SKM-1 (cell line): ENCODE measurements around the gene CSNK1A1.
"Not testable (repeated sequence)": the region's sequence is repeated elsewhere in the genome, so short reads cannot be mapped to it uniquely, and the experiment has no call there.

Source experiments
- DNase-seq: peaks from one replicate; lab custom pipeline; 2025; ENCODE audit not compliant: unreplicated experiment; lab: John Stamatoyannopoulos, UW

CSNK1A1 gene

GRCh38 chr5:149572576-149573231, 21.5 kb upstream of the CSNK1A1 start:
- no peak for DNase-seq

- no peak for DNase-seq
These were observed 20.9 kb upstream of the CSNK1A1 start for GRCh38 chr5:149572170-149572569.

GRCh38 chr5:149567226-149567625, 16.0 kb upstream of the CSNK1A1 start:
- DNase-seq, result no peak

- DNase-seq, result peak; percentile 67
These were observed 13.4 kb upstream of the CSNK1A1 start for GRCh38 chr5:149564542-149565140.

GRCh38 chr5:149563466-149563865, 12.2 kb upstream of the CSNK1A1 start:
- DNase-seq, result no peak

GRCh38 chr5:149561848-149562247, 10.6 kb upstream of the CSNK1A1 start:
- no peak for DNase-seq

- no peak for DNase-seq
These were observed 8.5 kb upstream of the CSNK1A1 start for GRCh38 chr5:149559706-149560105.

GRCh38 chr5:149552553-149553160, 1.4 kb upstream of the CSNK1A1 start:
- no peak for DNase-seq

GRCh38 chr5:149552038-149552494, 827 bp upstream of the CSNK1A1 start:
- DNase-seq, result no peak

GRCh38 chr5:149550594-149551226, 529 bp downstream of the CSNK1A1 start:
- no peak for DNase-seq

- DNase-seq, result peak; percentile 66
These were observed 1.0 kb downstream of the CSNK1A1 start for GRCh38 chr5:149550268-149550583.

GRCh38 chr5:149549461-149550267, 1.6 kb downstream of the CSNK1A1 start:
- no peak for DNase-seq

- no peak for DNase-seq
These were observed 4.3 kb downstream of the CSNK1A1 start for GRCh38 chr5:149546974-149547373.

GRCh38 chr5:149545327-149545726, 5.9 kb downstream of the CSNK1A1 start:
- no peak for DNase-seq

GRCh38 chr5:149544028-149544420, 7.2 kb downstream of the CSNK1A1 start:
- DNase-seq, result no peak

GRCh38 chr5:149543361-149544027, 7.7 kb downstream of the CSNK1A1 start:
- no peak for DNase-seq

GRCh38 chr5:149541893-149542292, 9.3 kb downstream of the CSNK1A1 start:
- no peak for DNase-seq

GRCh38 chr5:149540089-149540488, 11.2 kb downstream of the CSNK1A1 start:
- no peak for DNase-seq

- DNase-seq, result no peak
These were observed 13.8 kb downstream of the CSNK1A1 start for GRCh38 chr5:149537374-149537975.

- not testable (repeated sequence) for DNase-seq
These were observed 15.5 kb downstream of the CSNK1A1 start for GRCh38 chr5:149535787-149536186.
